ENCODE data around the gene PAGE2B. TPM values are rescaled to one million over a fixed set of nuclear protein-coding genes. Genes with fewer than 3 reads are reported as not detected.

PAGE2B gene
- total RNA-seq, 4 donors from 2014 or later = not detected

- Histone ChIP-seq H3K27ac (no peak overlapping the region), H3K27me3 (peaks cover 0 to 9% (median 3%) of the 10 kb centered on the region in 3 donors), H3K36me3 (no peaks in the 10 kb centered on the region), H3K9me3 (no peaks in the 10 kb centered on the region), H3K4me1 (no peaks in the 10 kb centered on the region), H3K4me3 (no peak overlapping the region)
- no peak for DNase-seq
- intact Hi-C loops (cut with DNase I; ENCODE audit: low total_unique reads) = no loop called here
- TF ChIP-seq POLR2A (IDR thresholded peaks at IDR 0.05) (no peak), CTCF (IDR thresholded peaks at IDR 0.05 in 4 of 5, conservative IDR thresholded peaks at IDR 0.05 in 1 of 5) (no peak)
- in situ Hi-C loops (cut with MboI; ENCODE audit: low sequenced_read_pairs in 4 of 4) = loop anchor here in 1 of 4 donors (25.0 kb wide), 1 partner anchor 216 kb away; no protein-coding TSS in a partner anchor
- no peak for ATAC-seq
These were observed 46.0 kb downstream of the PAGE2B start for GRCh38 chrX:55120761-55121358.

- in situ Hi-C loops (cut with MboI; ENCODE audit: low sequenced_read_pairs in 4 of 4) = loop anchor here in 1 of 4 donors (25.0 kb wide), 1 partner anchor 213 kb away; no protein-coding TSS in a partner anchor
- H3K36me3 ChIP-seq = no peaks in the 10 kb centered on the region
These were observed 49.1 kb downstream of the PAGE2B start for GRCh38 chrX:55123900-55124299.

GRCh38 chrX:55127692-55128091 lies 52.9 kb downstream of the PAGE2B start:
- Histone ChIP-seq H3K9me3 (no peaks in the 10 kb centered on the region), H3K27ac (no peak overlapping the region), H3K4me3 (no peak overlapping the region), H3K27me3 (peaks cover 0 to 9% (median 8%) of the 10 kb centered on the region in 3 donors), H3K4me1 (no peaks in the 10 kb centered on the region), H3K36me3 (no peaks in the 10 kb centered on the region)
- in situ Hi-C loops (cut with MboI; ENCODE audit: low sequenced_read_pairs in 4 of 4) = no loop called here
- intact Hi-C loops (cut with DNase I; ENCODE audit: low total_unique reads) = no loop called here
- ATAC-seq = no peak
- no peak for DNase-seq
- TF ChIP-seq POLR2A (IDR thresholded peaks at IDR 0.05) (no peak), CTCF (IDR thresholded peaks at IDR 0.05 in 4 of 5, conservative IDR thresholded peaks at IDR 0.05 in 1 of 5) (no peak)

More at GRCh38 chrX:55123900-55124299, 49.1 kb downstream of the PAGE2B start:
- Histone ChIP-seq H3K9me3 (no peaks in the 10 kb centered on the region), H3K4me3 (no peak overlapping the region), H3K4me1 (no peaks in the 10 kb centered on the region), H3K27me3 (peaks cover 0 to 9% (median 8%) of the 10 kb centered on the region in 3 donors), H3K27ac (no peak overlapping the region)
- TF ChIP-seq CTCF (IDR thresholded peaks at IDR 0.05 in 4 of 5, conservative IDR thresholded peaks at IDR 0.05 in 1 of 5) (no peak), POLR2A (IDR thresholded peaks at IDR 0.05) (no peak)
- DNase-seq = no peak
- no peak for ATAC-seq
- intact Hi-C loops (cut with DNase I; ENCODE audit: low total_unique reads) = no loop called here

Other genes with a start within 250 kb of the PAGE2B start
- 1 to 10 TPM in 1 of 4 donors, under 1 TPM in 3; 0.12 to 1.2 (median 0.53) TPM for gene TRO, start 154.2 kb upstream of the PAGE2B start, total RNA-seq
- 10 to 100 TPM in 2 of 4 donors, 1 to 10 TPM in 2; 4.3 to 40.1 (median 13.9) TPM for gene PFKFB1, start 80.8 kb upstream of the PAGE2B start, total RNA-seq
- 10 to 100 TPM in 1 of 4 donors, 1 to 10 TPM in 3; 8.3 to 17.2 (median 8.8) TPM for gene APEX2, start 74.7 kb upstream of the PAGE2B start, total RNA-seq
- 1 to 10 TPM in 1 of 4 donors, under 1 TPM in 1, not detected in 2; 0.58 to 2.2 TPM for gene ALAS2, start 44.1 kb upstream of the PAGE2B start, total RNA-seq
- not detected for gene PAGE2, start 14.0 kb downstream of the PAGE2B start, total RNA-seq
- not detected for gene PAGE5, start 145.3 kb downstream of the PAGE2B start, total RNA-seq
- not detected for gene PAGE3, start 189.9 kb downstream of the PAGE2B start, total RNA-seq